ENCODE measurements around the gene IRGC.

DNA sequence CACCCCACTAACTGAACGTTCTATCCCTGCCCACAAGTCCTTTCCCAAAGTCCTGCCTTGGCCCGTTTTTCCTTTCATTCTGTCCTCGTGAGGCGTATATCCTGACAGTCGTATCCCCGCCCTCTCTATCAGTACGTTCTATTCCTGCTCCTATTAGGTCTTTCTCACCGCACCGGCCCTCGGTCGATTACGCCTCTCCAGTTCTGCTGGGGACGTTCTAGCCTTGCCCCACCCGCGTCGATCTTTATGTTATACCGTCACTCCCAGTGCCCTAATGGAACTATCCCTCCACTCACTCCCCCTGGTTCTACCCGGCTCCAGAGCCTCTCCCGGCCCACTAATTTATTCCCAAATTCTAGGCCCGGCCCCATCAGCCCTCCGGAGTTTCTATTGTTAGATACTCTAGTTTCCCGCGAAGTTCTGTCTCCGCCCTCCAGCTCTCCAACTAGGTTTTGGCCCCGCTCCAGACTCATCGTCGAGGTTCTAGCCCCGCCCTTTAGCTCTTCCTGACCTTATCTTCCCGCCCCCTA lies 47.9 kb upstream of the IRGC start:
- TF ChIP-seq, protein P1, sequence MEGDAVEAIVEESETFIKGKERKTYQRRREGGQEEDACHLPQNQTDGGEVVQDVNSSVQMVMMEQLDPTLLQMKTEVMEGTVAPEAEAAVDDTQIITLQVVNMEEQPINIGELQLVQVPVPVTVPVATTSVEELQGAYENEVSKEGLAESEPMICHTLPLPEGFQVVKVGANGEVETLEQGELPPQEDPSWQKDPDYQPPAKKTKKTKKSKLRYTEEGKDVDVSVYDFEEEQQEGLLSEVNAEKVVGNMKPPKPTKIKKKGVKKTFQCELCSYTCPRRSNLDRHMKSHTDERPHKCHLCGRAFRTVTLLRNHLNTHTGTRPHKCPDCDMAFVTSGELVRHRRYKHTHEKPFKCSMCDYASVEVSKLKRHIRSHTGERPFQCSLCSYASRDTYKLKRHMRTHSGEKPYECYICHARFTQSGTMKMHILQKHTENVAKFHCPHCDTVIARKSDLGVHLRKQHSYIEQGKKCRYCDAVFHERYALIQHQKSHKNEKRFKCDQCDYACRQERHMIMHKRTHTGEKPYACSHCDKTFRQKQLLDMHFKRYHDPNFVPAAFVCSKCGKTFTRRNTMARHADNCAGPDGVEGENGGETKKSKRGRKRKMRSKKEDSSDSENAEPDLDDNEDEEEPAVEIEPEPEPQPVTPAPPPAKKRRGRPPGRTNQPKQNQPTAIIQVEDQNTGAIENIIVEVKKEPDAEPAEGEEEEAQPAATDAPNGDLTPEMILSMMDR (tag by site-specific recombination; IDR thresholded peaks at IDR 0.05), result no peak
- no peak for TF ChIP-seq ZNF423 (tag by site-specific recombination; IDR thresholded peaks at IDR 0.05)
- TF ChIP-seq, protein P2, sequence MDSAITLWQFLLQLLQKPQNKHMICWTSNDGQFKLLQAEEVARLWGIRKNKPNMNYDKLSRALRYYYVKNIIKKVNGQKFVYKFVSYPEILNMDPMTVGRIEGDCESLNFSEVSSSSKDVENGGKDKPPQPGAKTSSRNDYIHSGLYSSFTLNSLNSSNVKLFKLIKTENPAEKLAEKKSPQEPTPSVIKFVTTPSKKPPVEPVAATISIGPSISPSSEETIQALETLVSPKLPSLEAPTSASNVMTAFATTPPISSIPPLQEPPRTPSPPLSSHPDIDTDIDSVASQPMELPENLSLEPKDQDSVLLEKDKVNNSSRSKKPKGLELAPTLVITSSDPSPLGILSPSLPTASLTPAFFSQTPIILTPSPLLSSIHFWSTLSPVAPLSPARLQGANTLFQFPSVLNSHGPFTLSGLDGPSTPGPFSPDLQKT (IDR thresholded peaks at IDR 0.05; ENCODE audit: borderline replicate concordance, low read depth, low read length), result no peak
- TF ChIP-seq, protein P3, sequence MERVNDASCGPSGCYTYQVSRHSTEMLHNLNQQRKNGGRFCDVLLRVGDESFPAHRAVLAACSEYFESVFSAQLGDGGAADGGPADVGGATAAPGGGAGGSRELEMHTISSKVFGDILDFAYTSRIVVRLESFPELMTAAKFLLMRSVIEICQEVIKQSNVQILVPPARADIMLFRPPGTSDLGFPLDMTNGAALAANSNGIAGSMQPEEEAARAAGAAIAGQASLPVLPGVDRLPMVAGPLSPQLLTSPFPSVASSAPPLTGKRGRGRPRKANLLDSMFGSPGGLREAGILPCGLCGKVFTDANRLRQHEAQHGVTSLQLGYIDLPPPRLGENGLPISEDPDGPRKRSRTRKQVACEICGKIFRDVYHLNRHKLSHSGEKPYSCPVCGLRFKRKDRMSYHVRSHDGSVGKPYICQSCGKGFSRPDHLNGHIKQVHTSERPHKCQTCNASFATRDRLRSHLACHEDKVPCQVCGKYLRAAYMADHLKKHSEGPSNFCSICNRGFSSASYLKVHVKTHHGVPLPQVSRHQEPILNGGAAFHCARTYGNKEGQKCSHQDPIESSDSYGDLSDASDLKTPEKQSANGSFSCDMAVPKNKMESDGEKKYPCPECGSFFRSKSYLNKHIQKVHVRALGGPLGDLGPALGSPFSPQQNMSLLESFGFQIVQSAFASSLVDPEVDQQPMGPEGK (tag by site-specific recombination; IDR thresholded peaks at IDR 0.05), result no peak; the same call in 1 of the 2 replicates
- TF ChIP-seq OVOL3 (tag by site-specific recombination; IDR thresholded peaks at IDR 0.05), result no peak
- no peak for TF ChIP-seq ZNF175 (tag by site-specific recombination; IDR thresholded peaks at IDR 0.05)
- TF ChIP-seq ZNF777 (tag by site-specific recombination; IDR thresholded peaks at IDR 0.05; ENCODE audit: borderline replicate concordance), result peak; percentile 43; the same call in 1 of the 2 replicates
- TF ChIP-seq KLF16 (tag by site-specific recombination; IDR thresholded peaks at IDR 0.05), result 0 out of 2 replicates have a peak, but pooled peaks have one; percentile 40
- TF ChIP-seq, protein P4, sequence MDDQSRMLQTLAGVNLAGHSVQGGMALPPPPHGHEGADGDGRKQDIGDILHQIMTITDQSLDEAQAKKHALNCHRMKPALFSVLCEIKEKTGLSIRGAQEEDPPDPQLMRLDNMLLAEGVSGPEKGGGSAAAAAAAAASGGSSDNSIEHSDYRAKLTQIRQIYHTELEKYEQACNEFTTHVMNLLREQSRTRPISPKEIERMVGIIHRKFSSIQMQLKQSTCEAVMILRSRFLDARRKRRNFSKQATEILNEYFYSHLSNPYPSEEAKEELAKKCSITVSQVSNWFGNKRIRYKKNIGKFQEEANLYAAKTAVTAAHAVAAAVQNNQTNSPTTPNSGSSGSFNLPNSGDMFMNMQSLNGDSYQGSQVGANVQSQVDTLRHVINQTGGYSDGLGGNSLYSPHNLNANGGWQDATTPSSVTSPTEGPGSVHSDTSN (CRISPR knock-in tag; IDR thresholded peaks at IDR 0.05), result no peak
- TF ChIP-seq, protein P5, sequence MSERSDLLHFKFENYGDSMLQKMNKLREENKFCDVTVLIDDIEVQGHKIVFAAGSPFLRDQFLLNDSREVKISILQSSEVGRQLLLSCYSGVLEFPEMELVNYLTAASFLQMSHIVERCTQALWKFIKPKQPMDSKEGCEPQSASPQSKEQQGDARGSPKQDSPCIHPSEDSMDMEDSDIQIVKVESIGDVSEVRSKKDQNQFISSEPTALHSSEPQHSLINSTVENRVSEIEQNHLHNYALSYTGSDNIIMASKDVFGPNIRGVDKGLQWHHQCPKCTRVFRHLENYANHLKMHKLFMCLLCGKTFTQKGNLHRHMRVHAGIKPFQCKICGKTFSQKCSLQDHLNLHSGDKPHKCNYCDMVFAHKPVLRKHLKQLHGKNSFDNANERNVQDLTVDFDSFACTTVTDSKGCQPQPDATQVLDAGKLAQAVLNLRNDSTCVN (tag by site-specific recombination; optimal IDR thresholded peaks at IDR 0.05), result no peak
- TF ChIP-seq, protein P6, sequence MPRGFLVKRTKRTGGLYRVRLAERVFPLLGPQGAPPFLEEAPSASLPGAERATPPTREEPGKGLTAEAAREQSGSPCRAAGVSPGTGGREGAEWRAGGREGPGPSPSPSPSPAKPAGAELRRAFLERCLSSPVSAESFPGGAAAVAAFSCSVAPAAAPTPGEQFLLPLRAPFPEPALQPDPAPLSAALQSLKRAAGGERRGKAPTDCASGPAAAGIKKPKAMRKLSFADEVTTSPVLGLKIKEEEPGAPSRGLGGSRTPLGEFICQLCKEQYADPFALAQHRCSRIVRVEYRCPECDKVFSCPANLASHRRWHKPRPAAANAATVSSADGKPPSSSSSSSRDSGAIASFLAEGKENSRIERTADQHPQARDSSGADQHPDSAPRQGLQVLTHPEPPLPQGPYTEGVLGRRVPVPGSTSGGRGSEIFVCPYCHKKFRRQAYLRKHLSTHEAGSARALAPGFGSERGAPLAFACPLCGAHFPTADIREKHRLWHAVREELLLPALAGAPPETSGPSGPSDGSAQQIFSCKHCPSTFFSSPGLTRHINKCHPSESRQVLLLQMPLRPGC (tag by site-specific recombination; IDR thresholded peaks at IDR 0.05), result no peak
- TF ChIP-seq, protein P7, sequence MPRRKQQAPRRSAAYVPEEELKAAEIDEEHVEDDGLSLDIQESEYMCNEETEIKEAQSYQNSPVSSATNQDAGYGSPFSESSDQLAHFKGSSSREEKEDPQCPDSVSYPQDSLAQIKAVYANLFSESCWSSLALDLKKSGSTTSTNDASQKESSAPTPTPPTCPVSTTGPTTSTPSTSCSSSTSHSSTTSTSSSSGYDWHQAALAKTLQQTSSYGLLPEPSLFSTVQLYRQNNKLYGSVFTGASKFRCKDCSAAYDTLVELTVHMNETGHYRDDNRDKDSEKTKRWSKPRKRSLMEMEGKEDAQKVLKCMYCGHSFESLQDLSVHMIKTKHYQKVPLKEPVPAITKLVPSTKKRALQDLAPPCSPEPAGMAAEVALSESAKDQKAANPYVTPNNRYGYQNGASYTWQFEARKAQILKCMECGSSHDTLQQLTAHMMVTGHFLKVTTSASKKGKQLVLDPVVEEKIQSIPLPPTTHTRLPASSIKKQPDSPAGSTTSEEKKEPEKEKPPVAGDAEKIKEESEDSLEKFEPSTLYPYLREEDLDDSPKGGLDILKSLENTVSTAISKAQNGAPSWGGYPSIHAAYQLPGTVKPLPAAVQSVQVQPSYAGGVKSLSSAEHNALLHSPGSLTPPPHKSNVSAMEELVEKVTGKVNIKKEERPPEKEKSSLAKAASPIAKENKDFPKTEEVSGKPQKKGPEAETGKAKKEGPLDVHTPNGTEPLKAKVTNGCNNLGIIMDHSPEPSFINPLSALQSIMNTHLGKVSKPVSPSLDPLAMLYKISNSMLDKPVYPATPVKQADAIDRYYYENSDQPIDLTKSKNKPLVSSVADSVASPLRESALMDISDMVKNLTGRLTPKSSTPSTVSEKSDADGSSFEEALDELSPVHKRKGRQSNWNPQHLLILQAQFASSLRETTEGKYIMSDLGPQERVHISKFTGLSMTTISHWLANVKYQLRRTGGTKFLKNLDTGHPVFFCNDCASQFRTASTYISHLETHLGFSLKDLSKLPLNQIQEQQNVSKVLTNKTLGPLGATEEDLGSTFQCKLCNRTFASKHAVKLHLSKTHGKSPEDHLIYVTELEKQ (tag by site-specific recombination; IDR thresholded peaks at IDR 0.05; ENCODE audit: borderline replicate concordance), result no peak
- TF ChIP-seq, protein P8, sequence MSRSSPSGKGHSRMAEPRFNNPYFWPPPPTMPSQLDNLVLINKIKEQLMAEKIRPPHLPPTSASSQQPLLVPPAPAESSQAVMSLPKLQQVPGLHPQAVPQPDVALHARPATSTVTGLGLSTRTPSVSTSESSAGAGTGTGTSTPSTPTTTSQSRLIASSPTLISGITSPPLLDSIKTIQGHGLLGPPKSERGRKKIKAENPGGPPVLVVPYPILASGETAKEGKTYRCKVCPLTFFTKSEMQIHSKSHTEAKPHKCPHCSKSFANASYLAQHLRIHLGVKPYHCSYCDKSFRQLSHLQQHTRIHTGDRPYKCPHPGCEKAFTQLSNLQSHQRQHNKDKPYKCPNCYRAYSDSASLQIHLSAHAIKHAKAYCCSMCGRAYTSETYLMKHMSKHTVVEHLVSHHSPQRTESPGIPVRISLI (tag by site-specific recombination; IDR thresholded peaks at IDR 0.05), result no peak
- TF ChIP-seq, protein P9, sequence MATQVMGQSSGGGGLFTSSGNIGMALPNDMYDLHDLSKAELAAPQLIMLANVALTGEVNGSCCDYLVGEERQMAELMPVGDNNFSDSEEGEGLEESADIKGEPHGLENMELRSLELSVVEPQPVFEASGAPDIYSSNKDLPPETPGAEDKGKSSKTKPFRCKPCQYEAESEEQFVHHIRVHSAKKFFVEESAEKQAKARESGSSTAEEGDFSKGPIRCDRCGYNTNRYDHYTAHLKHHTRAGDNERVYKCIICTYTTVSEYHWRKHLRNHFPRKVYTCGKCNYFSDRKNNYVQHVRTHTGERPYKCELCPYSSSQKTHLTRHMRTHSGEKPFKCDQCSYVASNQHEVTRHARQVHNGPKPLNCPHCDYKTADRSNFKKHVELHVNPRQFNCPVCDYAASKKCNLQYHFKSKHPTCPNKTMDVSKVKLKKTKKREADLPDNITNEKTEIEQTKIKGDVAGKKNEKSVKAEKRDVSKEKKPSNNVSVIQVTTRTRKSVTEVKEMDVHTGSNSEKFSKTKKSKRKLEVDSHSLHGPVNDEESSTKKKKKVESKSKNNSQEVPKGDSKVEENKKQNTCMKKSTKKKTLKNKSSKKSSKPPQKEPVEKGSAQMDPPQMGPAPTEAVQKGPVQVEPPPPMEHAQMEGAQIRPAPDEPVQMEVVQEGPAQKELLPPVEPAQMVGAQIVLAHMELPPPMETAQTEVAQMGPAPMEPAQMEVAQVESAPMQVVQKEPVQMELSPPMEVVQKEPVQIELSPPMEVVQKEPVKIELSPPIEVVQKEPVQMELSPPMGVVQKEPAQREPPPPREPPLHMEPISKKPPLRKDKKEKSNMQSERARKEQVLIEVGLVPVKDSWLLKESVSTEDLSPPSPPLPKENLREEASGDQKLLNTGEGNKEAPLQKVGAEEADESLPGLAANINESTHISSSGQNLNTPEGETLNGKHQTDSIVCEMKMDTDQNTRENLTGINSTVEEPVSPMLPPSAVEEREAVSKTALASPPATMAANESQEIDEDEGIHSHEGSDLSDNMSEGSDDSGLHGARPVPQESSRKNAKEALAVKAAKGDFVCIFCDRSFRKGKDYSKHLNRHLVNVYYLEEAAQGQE (tag by site-specific recombination; IDR thresholded peaks at IDR 0.05), result peak; percentile 37
